PFSK-1 (cell line): ENCODE data around the gene PPIB.

Source experiments
- FOXP2 ChIP-seq: optimal IDR thresholded peaks from 2 replicates; pipeline ENCODE3; 2011; ENCODE audit warnings: borderline replicate concordance, control low read depth, inconsistent platforms; ENCODE audit not compliant: insufficient read depth; ENCODE audit errors: extremely low read length, extremely low read depth
- POLR2AphosphoS5 ChIP-seq: IDR thresholded peaks from 2 replicates; pipeline ENCODE4 v1.6.1; 2012; ENCODE audit warnings: low read depth, mild to moderate bottlenecking, control low read depth, low read length, moderate library complexity
- REST ChIP-seq, 2 experiments: IDR thresholded peaks; 2 replicates each; pipeline versions ENCODE4 v1.6.1 to v1.8.0; 2011 to 2012; ENCODE audit warnings: low read depth in 2 of 2, low read length in 2 of 2, control low read depth in 1 of 2, inconsistent platforms in 1 of 2, mild to moderate bottlenecking in 1 of 2, moderate library complexity in 1 of 2; ENCODE audit not compliant: insufficient read depth in 1 of 2
- SIN3A ChIP-seq: IDR thresholded peaks from 2 replicates; pipeline ENCODE4 v1.6.1; 2012; ENCODE audit warnings: mild to moderate bottlenecking, low read length, moderate library complexity, borderline replicate concordance; ENCODE audit not compliant: insufficient read depth
- TAF1 ChIP-seq: IDR thresholded peaks from 2 replicates; pipeline ENCODE4 v1.6.1; 2012; ENCODE audit warnings: low read length, control low read depth, borderline replicate concordance; ENCODE audit not compliant: insufficient read depth

Gene PPIB

GRCh38 chr15:64156652-64157331, 6.0 kb downstream of the PPIB start:
- TF ChIP-seq SIN3A, result no peak
- no peak; the same call in 1 of the 2 replicates for TF ChIP-seq POLR2AphosphoS5
- no peak for TF ChIP-seq FOXP2
- TF ChIP-seq TAF1, result no peak
- TF ChIP-seq REST (IDR thresholded peaks at IDR 0.05; ENCODE audit: insufficient read depth in 1 of 2, low read depth in 2 of 2, low read length in 2 of 2), result no peak

- TF ChIP-seq POLR2AphosphoS5 (no peak), FOXP2 (no peak), SIN3A (no peak), REST (IDR thresholded peaks at IDR 0.05; ENCODE audit: insufficient read depth in 1 of 2, low read depth in 2 of 2, low read length in 2 of 2) (no peak), TAF1 (no peak)
Measured at GRCh38 chr15:64155802-64156651, 6.8 kb downstream of the PPIB start.

- peak; percentile 75 for TF ChIP-seq POLR2AphosphoS5
- peak; percentile 87 for TF ChIP-seq FOXP2
- TF ChIP-seq SIN3A, result peak; percentile 65; the same call in 1 of the 2 replicates
- no peak for TF ChIP-seq REST (IDR thresholded peaks at IDR 0.05; ENCODE audit: insufficient read depth in 1 of 2, low read depth in 2 of 2, low read length in 2 of 2)
Measured at GRCh38 chr15:64153480-64154367, 9.1 kb downstream of the PPIB start.

- TF ChIP-seq TAF1 (no peak), SIN3A (no peak), REST (IDR thresholded peaks at IDR 0.05; ENCODE audit: insufficient read depth in 1 of 2, low read depth in 2 of 2, low read length in 2 of 2) (no peak), POLR2AphosphoS5 (no peak), FOXP2 (no peak)
Measured at GRCh38 chr15:64152507-64153387, 10.1 kb downstream of the PPIB start.
